LHCN-M2 (cell line): Measurements from ENCODE around the gene H1-8. TPM values are rescaled to one million over a fixed set of nuclear protein-coding genes. Genes with fewer than 3 reads are reported as not detected.
"Not testable (repeated sequence)": the region's sequence is repeated elsewhere in the genome, so short reads cannot be mapped to it uniquely, and the experiment has no call there.

Experiments used
- DNase-seq: peaks from one replicate; pipeline ENCODE4 v3.0.0-alpha.2; 2012; ENCODE audit warnings: low read depth
- total RNA-seq: library from RNA; depleted of rRNA; stranded (reverse); fragments of >200 nt; gene quantifications from 2 replicates; pipeline ENCODE4 v1.2.3, GENCODE V29; 2014

H1-8 gene
- total RNA-seq, 1 experiment from 2014 or later, result not detected

GRCh38 chr3:129515108-129515820, 27.7 kb upstream of the H1-8 start:
- DNase-seq, result not testable (repeated sequence)

- not testable (repeated sequence) for DNase-seq
These were observed 27.0 kb upstream of the H1-8 start for GRCh38 chr3:129515821-129516432.

GRCh38 chr3:129517516-129517915, 25.5 kb upstream of the H1-8 start:
- DNase-seq, result no peak

GRCh38 chr3:129518038-129518561, 24.9 kb upstream of the H1-8 start:
- DNase-seq, result no peak

- DNase-seq, result no peak
These were observed 24.4 kb upstream of the H1-8 start for GRCh38 chr3:129518581-129518980.

GRCh38 chr3:129519449-129519848, 23.5 kb upstream of the H1-8 start:
- DNase-seq, result no peak

GRCh38 chr3:129519896-129520715, 22.9 kb upstream of the H1-8 start:
- DNase-seq, result no peak

GRCh38 chr3:129520960-129521359, 22.0 kb upstream of the H1-8 start:
- DNase-seq, result no peak

- no peak for DNase-seq
These were observed 21.4 kb upstream of the H1-8 start for GRCh38 chr3:129521611-129522010.

GRCh38 chr3:129522953-129523352, 20.0 kb upstream of the H1-8 start:
- DNase-seq, result no peak

- no peak for DNase-seq
These were observed 18.9 kb upstream of the H1-8 start for GRCh38 chr3:129524081-129524480.

GRCh38 chr3:129525341-129525968, 17.5 kb upstream of the H1-8 start:
- DNase-seq, result no peak

GRCh38 chr3:129526121-129526900, 16.7 kb upstream of the H1-8 start:
- DNase-seq, result no peak

- DNase-seq, result no peak
These were observed 15.7 kb upstream of the H1-8 start for GRCh38 chr3:129527262-129527661.

- DNase-seq, result no peak
These were observed 14.3 kb upstream of the H1-8 start, which contains the start of gene RHO for GRCh38 chr3:129528589-129529100. Gene RHO, plus strand, starts transcription at chr3:129528639. Its CDS starts 95 bp downstream, at chr3:129528734.

GRCh38 chr3:129529436-129530210, 13.4 kb upstream of the H1-8 start:
- no peak for DNase-seq

GRCh38 chr3:129530251-129530791, 12.7 kb upstream of the H1-8 start:
- DNase-seq, result no peak

- DNase-seq, result no peak
These were observed 12.2 kb upstream of the H1-8 start for GRCh38 chr3:129530821-129531220.

- DNase-seq, result no peak
These were observed 11.3 kb upstream of the H1-8 start for GRCh38 chr3:129531699-129532098.

GRCh38 chr3:129532261-129532660, 10.7 kb upstream of the H1-8 start:
- DNase-seq, result no peak
